Endothelial cell of umbilical vein (primary cell): ENCODE measurements around the gene SLAMF8.

Experiments used
- CTCF ChIP-seq, 2 donors: IDR thresholded peaks; 1 replicate in 1 of 2; 2 replicates in 1 of 2; pipeline ENCODE4 v1.5.1; 2011; ENCODE audit warnings: low read length in 2 of 2, mild to moderate bottlenecking in 2 of 2, moderate library complexity in 2 of 2, control low read depth in 1 of 2, inconsistent platforms in 1 of 2, low read depth in 1 of 2; ENCODE audit not compliant: insufficient read depth in 1 of 2; ENCODE audit errors: extremely low read depth in 1 of 2
- EZH2 ChIP-seq: IDR thresholded peaks from 2 replicates; pipeline ENCODE4 v1.6.1; 2012; ENCODE audit warnings: borderline replicate concordance, low read depth, mild to moderate bottlenecking, moderate library complexity, low read length, inconsistent platforms; ENCODE audit not compliant: severe bottlenecking
- JUN ChIP-seq: IDR thresholded peaks from 2 replicates; pipeline ENCODE4 v1.6.1; 2011; ENCODE audit warnings: borderline replicate concordance, low read depth; ENCODE audit not compliant: insufficient read length, insufficient read depth
- MAX ChIP-seq: IDR thresholded peaks from 2 replicates; pipeline ENCODE4 v1.6.1; 2011; ENCODE audit not compliant: insufficient read depth, insufficient read length
- POLR2A ChIP-seq: IDR thresholded peaks from 2 replicates; pipeline ENCODE4 v1.6.1; 2012; ENCODE audit warnings: low read depth, mild to moderate bottlenecking, control low read depth, low read length
- POLR2AphosphoS5 ChIP-seq: IDR thresholded peaks from 2 replicates; pipeline ENCODE4 v1.6.1; 2012; ENCODE audit warnings: low read depth, mild to moderate bottlenecking, control low read depth, low read length, moderate library complexity; ENCODE audit not compliant: insufficient read depth

GRCh38 chr1:159855709-159856108, 29.0 kb downstream of the SLAMF8 start:
- TF ChIP-seq CTCF (IDR thresholded peaks at IDR 0.05; ENCODE audit: extremely low read depth in 1 of 2, insufficient read depth in 1 of 2, low read depth in 1 of 2, low read length in 2 of 2) (no peak), EZH2 (no peak), POLR2AphosphoS5 (no peak), JUN (no peak), MAX (no peak), POLR2A (no peak)
